Neuronal stem cell (in vitro differentiated cells): ENCODE results near the gene CIBAR2.
"Not testable (repeated sequence)": the region's sequence is repeated elsewhere in the genome, so short reads cannot be mapped to it uniquely, and the experiment has no call there.

Experiments
- DNase-seq: peaks from one replicate; pipeline ENCODE4 v3.0.0-alpha.2; 2013; ENCODE audit warnings: low spot score
- H2AFZ ChIP-seq: one replicate; pipeline ENCODE4 v1.6.1; 2013; ENCODE audit warnings: mild to moderate bottlenecking, low read length, inconsistent platforms
- H2AK5ac ChIP-seq: 2 replicates; pipeline ENCODE4 v1.6.1; 2013; ENCODE audit warnings: low read depth, mild to moderate bottlenecking, inconsistent platforms, low read length, moderate library complexity, mixed read lengths
- H2BK120ac ChIP-seq: 2 replicates; pipeline ENCODE4 v1.6.1; 2013; ENCODE audit warnings: low read depth, mild to moderate bottlenecking, inconsistent platforms, low read length, moderate library complexity, mixed read lengths
- H2BK12ac ChIP-seq: one replicate; pipeline ENCODE4 v1.6.1; 2013; ENCODE audit warnings: low read length, inconsistent platforms
- H2BK15ac ChIP-seq: 2 replicates; pipeline ENCODE4 v1.6.1; 2013; ENCODE audit warnings: mild to moderate bottlenecking, low read length, inconsistent platforms, mixed read lengths
- H2BK5ac ChIP-seq: one replicate; pipeline ENCODE4 v1.6.1; 2013; ENCODE audit warnings: inconsistent platforms, mild to moderate bottlenecking, low read length, moderate library complexity
- H3K14ac ChIP-seq: one replicate; pipeline ENCODE4 v1.6.1; 2013; ENCODE audit warnings: low read length, inconsistent platforms
- H3K18ac ChIP-seq: 2 replicates; pipeline ENCODE4 v1.6.1; 2013; ENCODE audit warnings: low read length, inconsistent platforms
- H3K23ac ChIP-seq: 2 replicates; pipeline ENCODE4 v1.6.1; 2013; ENCODE audit warnings: low read depth, mild to moderate bottlenecking, mixed read lengths, low read length, inconsistent platforms; ENCODE audit not compliant: poor library complexity
- H3K27ac ChIP-seq: replicated peaks from 3 replicates; pipeline ENCODE4 v1.5.1; 2013; ENCODE audit warnings: low read length, inconsistent platforms
- H3K27me3 ChIP-seq, 3 experiments: 2 replicates each; pipeline ENCODE4 v1.6.1; 2013; ENCODE audit warnings: low read length in 3 of 3, mild to moderate bottlenecking in 2 of 3, inconsistent platforms in 1 of 3, low read depth in 1 of 3, mixed read lengths in 1 of 3, moderate library complexity in 1 of 3; ENCODE audit not compliant: control insufficient read depth in 3 of 3, insufficient read depth in 3 of 3
- H3K36me3 ChIP-seq, 2 donors: replicated peaks in 1 of 2; 2 replicates each; pipeline ENCODE4 v1.6.1; 2013; ENCODE audit warnings: low read length in 2 of 2; ENCODE audit not compliant: control insufficient read depth in 2 of 2, insufficient read depth in 2 of 2
- H3K4ac ChIP-seq: 2 replicates; pipeline ENCODE4 v1.6.1; 2013; ENCODE audit warnings: inconsistent platforms, mild to moderate bottlenecking, low read length, moderate library complexity
- H3K4me1 ChIP-seq, 2 donors: 1 replicate in 1 of 2; 2 replicates in 1 of 2; pipeline ENCODE4 v1.6.1; 2013; ENCODE audit warnings: low read length in 2 of 2, low read depth in 1 of 2; ENCODE audit not compliant: control insufficient read depth in 2 of 2, insufficient read depth in 1 of 2
- H3K4me2 ChIP-seq: one replicate; pipeline ENCODE4 v1.6.1; 2013; ENCODE audit warnings: mild to moderate bottlenecking, low read length, inconsistent platforms; ENCODE audit not compliant: insufficient read depth, poor library complexity, severe bottlenecking
- H3K4me3 ChIP-seq, 2 donors: 2 replicates each; pipeline ENCODE4 v1.5.1; 2013; ENCODE audit warnings: low read length in 2 of 2, mild to moderate bottlenecking in 2 of 2, inconsistent platforms in 1 of 2, moderate library complexity in 1 of 2
- H3K79me1 ChIP-seq: one replicate; pipeline ENCODE4 v1.6.1; 2013; ENCODE audit warnings: low read depth, mild to moderate bottlenecking, inconsistent platforms, low read length, moderate library complexity
- H3K9ac ChIP-seq: one replicate; pipeline ENCODE4 v1.6.1; 2013; ENCODE audit warnings: mild to moderate bottlenecking, low read depth, low read length, inconsistent platforms; ENCODE audit not compliant: poor library complexity
- H3K9me3 ChIP-seq, 2 donors: replicated peaks in 1 of 2; 2 replicates each; pipeline versions ENCODE3 to v1.6.1; 2013; ENCODE audit warnings: low read length in 2 of 2, mild to moderate bottlenecking in 2 of 2, inconsistent platforms in 1 of 2, low read depth in 1 of 2, mixed read lengths in 1 of 2, moderate library complexity in 1 of 2; ENCODE audit not compliant: control insufficient read depth in 2 of 2, insufficient read depth in 1 of 2
- H4K8ac ChIP-seq: one replicate; pipeline ENCODE4 v1.6.1; 2013; ENCODE audit warnings: low read depth, mild to moderate bottlenecking, inconsistent platforms, low read length, moderate library complexity
- H4K91ac ChIP-seq: one replicate; pipeline ENCODE4 v1.6.1; 2013; ENCODE audit warnings: low read length, low read depth, mild to moderate bottlenecking, inconsistent platforms; ENCODE audit not compliant: poor library complexity
- WGBS, 2 donors: extraction: QIAGEN DNeasy Blood & Tissue Kit; methylation state at CpG; one replicate each; pipeline ENCODE4 v1.1.7; 2013; ENCODE audit warnings: missing lambda C conversion rate in 2 of 2, mixed read lengths in 1 of 2; ENCODE audit not compliant: insufficient read length in 2 of 2, insufficient replicate concordance in 1 of 2; ENCODE audit errors: extremely low coverage in 2 of 2; 5-methylcytosine and 5-hydroxymethylcytosine counted together

Gene CIBAR2

DNA sequence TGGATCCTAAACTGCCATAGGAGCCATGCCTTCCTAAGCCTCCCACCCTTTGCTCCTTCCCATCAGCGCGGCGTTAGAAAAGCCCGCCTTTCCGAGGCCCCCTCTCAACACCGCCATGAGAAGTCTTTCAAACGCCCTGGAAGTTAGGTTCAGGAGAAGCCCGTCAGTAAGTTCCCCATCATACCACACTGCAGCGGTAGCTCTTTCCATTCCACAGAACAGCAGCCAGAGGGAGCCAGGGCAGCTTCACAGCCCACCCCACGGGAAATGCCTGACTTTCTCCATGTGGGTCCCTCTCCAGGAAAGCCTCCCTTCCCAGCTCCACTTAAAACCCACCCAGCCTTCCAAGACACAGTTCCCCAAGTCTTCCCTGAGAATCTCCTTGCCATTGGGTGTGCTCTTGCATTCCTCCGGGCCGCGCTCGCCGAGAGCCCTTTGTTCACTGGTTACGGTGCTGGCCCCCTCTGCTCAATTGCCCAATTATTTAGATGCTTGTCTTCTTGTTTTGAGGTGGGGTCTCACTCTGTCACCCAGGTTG lies 56.0 kb downstream of the CIBAR2 start:
- no CpG with 5 or more reads among the region's 16 CpGs for WGBS, 2 donors
- no peak overlapping the region for H2AK5ac ChIP-seq
- H3K18ac ChIP-seq: peak overlapping the region; percentile 73

DNA sequence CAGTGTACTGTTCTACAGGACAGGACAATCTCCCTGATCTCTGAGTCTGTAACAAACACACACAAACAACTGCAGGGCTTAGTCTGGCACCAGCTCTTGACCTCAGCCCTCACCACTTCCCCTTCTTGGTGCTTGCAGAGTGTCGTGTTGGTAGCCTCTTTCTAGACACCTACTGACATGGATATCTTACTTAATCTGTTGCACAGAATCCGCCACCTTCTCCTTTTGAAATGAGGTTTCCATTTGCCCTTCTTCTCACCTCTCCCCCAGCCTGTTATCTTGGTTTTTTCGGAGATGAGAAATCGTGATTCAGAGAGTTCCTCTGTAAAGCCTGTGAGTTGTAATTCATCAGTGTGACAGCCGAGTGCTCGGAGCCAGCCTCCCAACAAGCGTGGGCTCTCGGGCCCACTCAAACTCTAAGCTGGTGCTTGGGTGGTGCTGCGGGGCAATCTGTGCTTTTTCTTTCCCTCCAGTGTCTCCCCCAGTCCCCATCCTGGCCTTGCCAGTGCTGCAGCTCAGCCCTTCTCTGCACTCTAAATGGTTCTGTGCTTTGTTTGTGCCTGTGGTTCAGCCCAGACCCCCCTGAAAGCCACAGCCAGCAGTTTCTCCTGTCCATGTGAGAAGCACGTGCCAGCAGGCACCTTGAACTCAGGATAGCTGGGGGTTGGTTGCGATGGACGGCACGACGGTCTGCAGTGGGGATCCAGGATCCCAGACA lies 56.6 kb downstream of the CIBAR2 start:
- H3K4me1 ChIP-seq: peaks cover 7 to 11% of the 10 kb centered on the region in 2 donors
- no peaks in the 10 kb centered on the region for H3K36me3 ChIP-seq
- H4K8ac ChIP-seq: no peak overlapping the region
- no peak overlapping the region for H3K4ac ChIP-seq
- no peaks in the 10 kb centered on the region for H3K9me3 ChIP-seq
- no peak overlapping the region for H3K9ac ChIP-seq
- H3K4me2 ChIP-seq: no peak overlapping the region
- no CpG with 5 or more reads among the region's 14 CpGs for WGBS, 2 donors
- H3K14ac ChIP-seq: no peak overlapping the region
- no peak overlapping the region for H3K27ac ChIP-seq
- H4K91ac ChIP-seq: no peak overlapping the region
- no peak for DNase-seq
- no peaks in the 10 kb centered on the region for H3K79me1 ChIP-seq
- H3K4me3 ChIP-seq: no peak overlapping the region
- H3K18ac ChIP-seq: peak overlapping the region; percentile 73
- H2BK12ac ChIP-seq: peak overlapping the region; percentile 85
- no peak overlapping the region for H2AK5ac ChIP-seq
- no peak overlapping the region for H2AFZ ChIP-seq
- H3K23ac ChIP-seq: peak overlapping the region; percentile 57
- H2BK5ac ChIP-seq: no peak overlapping the region
- H2BK120ac ChIP-seq: no peak overlapping the region
- no peaks in the 10 kb centered on the region for H3K27me3 ChIP-seq
- no peak overlapping the region for H2BK15ac ChIP-seq

More for the DNA sequence above, 56.0 kb downstream of the CIBAR2 start:
- no peak for DNase-seq
- no peak overlapping the region for H3K4ac ChIP-seq
- no peak overlapping the region for H2BK120ac ChIP-seq
- H4K8ac ChIP-seq: no peak overlapping the region
- H3K27me3 ChIP-seq: no peaks in the 10 kb centered on the region
- no peaks in the 10 kb centered on the region for H3K79me1 ChIP-seq
- H3K36me3 ChIP-seq: no peaks in the 10 kb centered on the region
- H3K23ac ChIP-seq: peak overlapping the region; percentile 57
- H3K9ac ChIP-seq: no peak overlapping the region
- no peak overlapping the region for H2AFZ ChIP-seq
- H2BK12ac ChIP-seq: peak overlapping the region; percentile 85
- no peak overlapping the region for H2BK15ac ChIP-seq
- H3K9me3 ChIP-seq: no peaks in the 10 kb centered on the region
- H3K14ac ChIP-seq: no peak overlapping the region
- no peak overlapping the region for H3K4me3 ChIP-seq
- no peak overlapping the region for H3K27ac ChIP-seq
- no peak overlapping the region for H3K4me2 ChIP-seq
- peaks cover 7 to 10% of the 10 kb centered on the region in 2 donors for H3K4me1 ChIP-seq
- no peak overlapping the region for H4K91ac ChIP-seq
- H2BK5ac ChIP-seq: no peak overlapping the region

DNA sequence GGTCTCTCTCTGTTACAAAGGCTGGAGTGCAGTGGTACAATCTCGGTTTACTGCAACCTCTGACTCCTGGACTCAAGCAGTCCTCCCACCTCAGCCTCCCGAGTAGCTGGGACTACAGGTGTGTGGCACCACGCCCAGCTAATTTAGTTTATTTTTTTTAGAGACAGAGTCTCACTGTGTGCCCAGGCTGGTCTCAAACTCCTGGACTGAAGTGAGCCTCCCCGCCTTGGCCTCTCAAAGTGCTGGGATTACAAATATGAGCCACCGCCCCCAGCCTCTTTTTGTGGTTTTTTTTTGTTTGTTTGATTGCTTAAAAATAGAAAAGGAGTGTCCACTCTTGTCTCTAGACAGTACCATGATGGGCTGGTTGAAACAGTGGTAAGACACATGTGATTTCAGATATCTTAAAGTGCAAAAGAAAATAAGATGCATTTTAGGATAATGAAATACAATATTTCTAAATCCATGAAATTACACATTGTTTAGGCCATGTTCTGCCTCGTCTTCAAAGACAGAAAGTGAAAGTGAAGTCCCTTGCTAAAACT lies 57.3 kb downstream of the CIBAR2 start:
- H3K9me3 ChIP-seq: no peaks in the 10 kb centered on the region
- peaks cover 7 to 12% of the 10 kb centered on the region in 2 donors for H3K4me1 ChIP-seq
- no peak overlapping the region for H3K4me2 ChIP-seq
- H2AK5ac ChIP-seq: no peak overlapping the region
- no CpG with 5 or more reads among the region's 6 CpGs for WGBS, 2 donors
- H3K4me3 ChIP-seq: no peak overlapping the region
- H3K4ac ChIP-seq: no peak overlapping the region
- H3K14ac ChIP-seq: no peak overlapping the region
- H2BK120ac ChIP-seq: no peak overlapping the region
- no peak overlapping the region for H4K8ac ChIP-seq
- no peaks in the 10 kb centered on the region for H3K27me3 ChIP-seq
- H2BK15ac ChIP-seq: no peak overlapping the region
- no peaks in the 10 kb centered on the region for H3K36me3 ChIP-seq
- no peak overlapping the region for H4K91ac ChIP-seq
- H2BK12ac ChIP-seq: no peak overlapping the region
- H2AFZ ChIP-seq: no peak overlapping the region
- no peak overlapping the region for H3K18ac ChIP-seq
- H3K9ac ChIP-seq: no peak overlapping the region
- DNase-seq: no peak
- H3K27ac ChIP-seq: no peak overlapping the region
- H2BK5ac ChIP-seq: no peak overlapping the region
- no peaks in the 10 kb centered on the region for H3K79me1 ChIP-seq
- no peak overlapping the region for H3K23ac ChIP-seq

DNA sequence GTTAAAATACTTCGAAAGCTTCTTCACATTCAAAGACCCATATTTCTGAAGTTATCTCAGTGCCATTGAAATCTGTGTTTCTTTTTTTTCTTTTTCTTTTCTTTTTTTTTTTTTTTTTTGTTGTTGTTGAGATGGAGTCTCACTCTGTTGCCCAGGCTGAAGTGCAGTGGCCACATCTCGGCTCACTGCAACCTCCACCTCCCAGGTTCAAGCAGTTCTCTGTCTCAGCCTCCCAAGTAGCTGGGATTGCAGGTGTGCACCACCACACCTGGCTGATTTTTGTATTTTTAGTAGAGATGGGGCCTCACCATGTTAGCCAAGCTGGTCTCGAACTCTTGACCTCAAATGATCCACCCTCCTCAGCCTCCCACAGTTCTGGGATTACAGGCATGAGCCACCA lies 58.0 kb downstream of the CIBAR2 start:
- H3K27ac ChIP-seq, H3K9me3 ChIP-seq, H2BK5ac ChIP-seq, H3K4ac ChIP-seq, H4K8ac ChIP-seq, H3K23ac ChIP-seq, H3K4me3 ChIP-seq, H2BK12ac ChIP-seq, H3K14ac ChIP-seq, H3K18ac ChIP-seq, H2AK5ac ChIP-seq, H2BK15ac ChIP-seq, H3K4me2 ChIP-seq, H2AFZ ChIP-seq, H3K79me1 ChIP-seq, H4K91ac ChIP-seq, H2BK120ac ChIP-seq, H3K36me3 ChIP-seq, DNase-seq, H3K27me3 ChIP-seq, H3K9ac ChIP-seq: not testable (repeated sequence)
- peaks cover 7 to 12% of the 10 kb centered on the region in 2 donors for H3K4me1 ChIP-seq
- no CpG with 5 or more reads among the region's 3 CpGs for WGBS, 2 donors
